ELF-1 (cell line): ENCODE data around the gene ARHGAP15.

ENCODE experiments used
- DNase-seq: peaks from one replicate; pipeline ENCODE4 v3.0.0-alpha.2; 2016; ENCODE audit warnings: low read depth, low spot score

The ARHGAP15 gene

GRCh38 chr2:143710879-143711278 lies 581.7 kb downstream of the ARHGAP15 start:
- DNase-seq, result no peak

- no peak for DNase-seq
Measured at GRCh38 chr2:143716522-143716921, 587.3 kb downstream of the ARHGAP15 start.

- DNase-seq, result no peak
Measured at GRCh38 chr2:143717053-143717452, 587.8 kb downstream of the ARHGAP15 start.

GRCh38 chr2:143717536-143718168 lies 588.4 kb downstream of the ARHGAP15 start:
- DNase-seq, result no peak

- DNase-seq, result no peak
Measured at GRCh38 chr2:143718745-143719144, 589.5 kb downstream of the ARHGAP15 start.

GRCh38 chr2:143719406-143719805 lies 590.2 kb downstream of the ARHGAP15 start:
- no peak for DNase-seq

GRCh38 chr2:143720095-143720664 lies 591.0 kb downstream of the ARHGAP15 start:
- peak; percentile 38 for DNase-seq

- no peak for DNase-seq
Measured at GRCh38 chr2:143725400-143725799, 596.2 kb downstream of the ARHGAP15 start.

GRCh38 chr2:143726151-143726845 lies 597.1 kb downstream of the ARHGAP15 start:
- DNase-seq, result no peak

- DNase-seq, result no peak
Measured at GRCh38 chr2:143728498-143728897, 599.3 kb downstream of the ARHGAP15 start.

- no peak for DNase-seq
Measured at GRCh38 chr2:143729296-143729814, 600.1 kb downstream of the ARHGAP15 start.

GRCh38 chr2:143730155-143730952 lies 601.1 kb downstream of the ARHGAP15 start:
- no peak for DNase-seq

GRCh38 chr2:143730953-143731260 lies 601.7 kb downstream of the ARHGAP15 start:
- DNase-seq, result no peak

GRCh38 chr2:143732076-143732475 lies 602.9 kb downstream of the ARHGAP15 start:
- no peak for DNase-seq

GRCh38 chr2:143732871-143733270 lies 603.7 kb downstream of the ARHGAP15 start:
- DNase-seq, result no peak

- DNase-seq, result no peak
Measured at GRCh38 chr2:143734507-143734906, 605.3 kb downstream of the ARHGAP15 start.

- no peak for DNase-seq
Measured at GRCh38 chr2:143736904-143737303, 607.7 kb downstream of the ARHGAP15 start.

GRCh38 chr2:143740431-143740830 lies 611.2 kb downstream of the ARHGAP15 start:
- DNase-seq, result no peak

GRCh38 chr2:143741205-143741604 lies 612.0 kb downstream of the ARHGAP15 start:
- no peak for DNase-seq

- no peak for DNase-seq
Measured at GRCh38 chr2:143742581-143742980, 613.4 kb downstream of the ARHGAP15 start.

GRCh38 chr2:143744114-143744513 lies 614.9 kb downstream of the ARHGAP15 start:
- no peak for DNase-seq

- no peak for DNase-seq
Measured at GRCh38 chr2:143745060-143745459, 615.8 kb downstream of the ARHGAP15 start.
